SK-N-DZ (cell line): ENCODE measurements around the gene SLC7A6.

Experiments
- DNase-seq: peaks from one replicate; pipeline ENCODE4 v3.0.0-alpha.2; 2015; ENCODE audit warnings: low spot score
- small RNA-seq, 2 experiments: library from RNA; depleted of rRNA; stranded (forward); fragments of <200 nt; gene quantifications; one replicate each; pipeline ENCODE3, GENCODE V24; 2014

Gene SLC7A6

DNA sequence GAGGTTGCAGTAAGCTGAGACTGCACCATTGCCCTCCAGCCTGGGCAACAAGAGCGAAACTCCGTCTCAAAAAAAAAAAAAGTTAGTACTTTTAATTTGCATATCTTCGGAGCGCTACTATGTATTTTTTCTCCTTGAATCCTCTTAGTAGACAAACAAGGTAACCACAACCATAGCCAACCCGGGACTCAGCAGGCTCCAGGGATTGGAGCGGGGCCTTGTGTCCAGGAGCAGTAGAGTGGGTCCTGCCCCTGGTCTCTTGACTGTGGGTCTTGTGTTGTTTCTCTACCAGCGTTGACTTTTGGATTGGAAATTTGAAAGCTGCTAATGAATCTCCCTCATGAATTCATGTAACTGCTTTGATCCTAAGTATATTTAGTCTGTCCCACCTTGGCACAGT is 78.8 kb downstream of the SLC7A6 start:
- no peak for DNase-seq

DNA sequence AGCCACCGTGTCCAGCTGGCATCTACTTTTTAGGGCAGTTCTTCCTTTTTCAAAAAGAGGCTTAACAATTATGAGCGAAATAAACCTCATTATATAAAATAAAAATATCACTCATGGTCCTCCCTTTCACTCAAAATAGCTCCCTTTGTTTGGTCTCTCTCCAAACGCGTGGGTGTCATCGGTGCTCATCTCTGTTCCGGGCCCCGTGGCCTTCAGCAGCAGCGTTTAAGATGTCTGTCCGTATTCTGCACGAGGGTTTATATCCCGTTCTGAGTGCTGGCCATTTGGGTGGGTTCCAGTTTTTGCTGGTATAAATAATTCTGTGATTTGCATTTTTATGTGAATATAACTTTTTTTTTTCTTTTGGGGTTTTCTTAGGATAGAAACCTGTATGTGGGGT is 79.9 kb downstream of the SLC7A6 start:
- DNase-seq, result no peak

GRCh38 chr16:68345351-68345810 is 81.1 kb downstream of the SLC7A6 start:
- DNase-seq, result no peak

GRCh38 chr16:68345958-68346635 is 81.8 kb downstream of the SLC7A6 start:
- DNase-seq, result no peak

DNA sequence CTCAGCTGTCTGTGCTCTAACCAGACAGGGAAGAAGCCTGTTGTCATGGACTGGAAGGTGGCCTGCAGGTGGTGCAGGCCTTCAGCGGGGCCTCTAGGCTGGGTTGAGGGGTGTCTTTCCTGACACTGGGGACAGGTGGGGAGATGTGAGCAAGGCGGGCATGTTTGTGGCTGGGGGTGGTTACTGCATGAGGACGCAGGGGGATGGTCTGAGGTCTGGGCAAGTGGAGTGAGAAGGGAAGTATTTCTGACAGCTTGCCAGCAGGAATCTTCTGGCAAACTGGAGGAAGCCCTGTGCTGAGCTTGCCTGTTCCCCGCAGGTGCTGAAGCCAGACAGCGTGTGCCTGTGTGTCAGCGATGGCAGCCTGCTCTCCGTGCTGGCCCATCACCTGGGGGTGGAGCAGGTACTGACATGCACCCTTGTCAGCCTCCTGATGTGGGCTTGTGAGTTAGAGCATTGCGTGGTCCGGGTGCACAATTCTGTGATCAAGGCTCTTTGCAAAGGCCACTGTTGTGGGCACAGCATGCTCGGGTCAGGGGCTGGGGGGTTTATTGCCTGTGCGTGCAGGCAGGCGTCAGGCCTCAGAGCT is 82.7 kb downstream of the SLC7A6 start:
- no peak for DNase-seq

GRCh38 chr16:68347605-68348004 is 83.3 kb downstream of the SLC7A6 start:
- no peak for DNase-seq

DNA sequence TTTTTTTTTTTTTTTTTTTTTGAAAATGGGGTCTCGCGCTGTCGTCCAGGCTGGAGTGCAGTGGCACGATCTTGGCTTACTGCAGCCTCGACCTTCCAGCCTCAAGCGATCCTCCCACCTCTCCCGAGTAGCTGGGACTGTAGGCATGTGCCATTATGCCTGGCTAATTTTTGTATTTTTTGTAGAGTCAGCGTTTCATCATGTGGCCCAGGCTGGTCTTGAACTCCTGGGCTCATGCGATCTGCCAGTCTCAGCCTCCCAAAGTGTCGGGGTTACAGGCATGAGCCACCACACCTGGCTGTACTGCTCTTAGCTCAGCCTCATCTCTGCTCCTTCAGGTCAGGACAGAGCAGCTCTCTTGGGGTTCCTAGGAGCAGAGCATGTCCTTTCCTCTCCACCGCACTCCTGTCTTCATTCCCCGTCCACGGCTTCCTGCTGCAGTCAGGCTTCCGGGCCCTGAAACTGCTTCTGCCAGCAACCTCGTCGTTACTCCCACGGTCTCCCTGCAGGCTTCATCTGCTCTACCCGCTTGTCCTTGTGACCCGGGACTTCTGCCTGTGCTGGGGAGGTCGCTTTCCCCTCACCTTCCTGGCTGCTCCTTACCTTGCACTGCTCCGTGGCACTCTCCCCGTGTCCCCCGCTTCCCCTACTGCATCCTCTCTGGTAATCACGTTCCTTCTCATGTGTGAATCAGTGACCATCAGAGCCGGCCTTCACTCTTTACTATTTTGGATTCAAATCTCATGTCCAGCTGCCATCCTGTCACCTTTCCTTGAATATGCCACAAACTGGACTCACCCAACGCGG is 84.5 kb downstream of the SLC7A6 start:
- no peak for DNase-seq

- DNase-seq, result no peak
These were observed 85.6 kb downstream of the SLC7A6 start for GRCh38 chr16:68349838-68350410.

DNA sequence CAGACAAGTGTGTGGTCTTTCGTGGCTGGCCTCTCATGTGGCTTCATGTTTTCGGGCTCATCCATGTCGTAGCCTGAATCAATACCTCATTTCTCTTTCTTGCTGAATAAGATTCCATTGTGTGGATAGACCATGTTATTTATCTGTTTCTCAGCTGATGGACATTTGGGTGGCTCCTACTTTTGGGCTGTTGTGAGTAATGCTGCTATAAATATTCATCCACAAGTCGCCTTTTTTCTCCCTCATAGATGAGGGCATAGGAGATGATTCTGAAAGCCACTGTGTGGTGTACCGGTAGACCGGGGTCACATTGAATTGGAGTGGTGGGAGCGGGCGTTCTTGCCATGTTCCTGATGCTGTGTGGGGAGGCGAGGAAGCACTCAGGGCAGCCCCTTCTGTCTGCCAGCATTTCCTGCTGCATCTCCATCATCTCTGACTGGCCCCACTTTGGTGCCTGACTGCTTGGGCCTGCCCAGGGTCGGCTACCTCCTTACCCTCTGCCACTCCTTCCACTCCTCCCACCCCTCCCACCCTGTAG is 86.6 kb downstream of the SLC7A6 start:
- DNase-seq, result no peak

Small RNA genes within 50 kb of the gene (small RNA-seq; reads per million reads assigned to genes)
- gene RNU4-30P, result 0 reads per million in 2 experiments
- gene RNU6-1262P, result 0 to 0.03 reads per million in 2 experiments
